H1 (cell line): Measurements from ENCODE around the gene ZBTB7B. TPM values are rescaled to one million over a fixed set of nuclear protein-coding genes. Genes with fewer than 3 reads are reported as not detected.

ENCODE experiments used
- SP4 ChIP-seq: IDR thresholded peaks from 2 replicates; pipeline ENCODE4 v1.6.1; 2012; ENCODE audit warnings: low read length, inconsistent platforms
- polyA plus RNA-seq, 7 experiments: library from polyadenylated mRNA; depleted of rRNA in 3 of 7; stranded (reverse) in 5 of 7; unstranded in 2 of 7; fragments of >200 nt in 5 of 7; fragments of 200-250 nt in 2 of 7; gene quantifications; 1 replicate in 5 of 7; 2 replicates in 1 of 7; 4 replicates in 1 of 7; pipeline versions ENCODE4 v1.2.1 to v1.2.3, GENCODE V29; 2011 to 2013; ENCODE audit warnings: missing spikeins in 2 of 7, mixed read lengths in 2 of 7
- total RNA-seq: library from RNA; stranded (reverse); fragmentation: NEBNext Ultra II Directional; extraction: Animal tissue kit (Norgen Biotek cat#: 25700); gene quantifications from 2 replicates; pipeline ENCODE4 v1.2.1, GENCODE V29; 2021
- TF ChIP-seq, protein P1 (sequence below), 3 experiments: IDR thresholded peaks; 1 replicate in 2 of 3; 2 replicates in 1 of 3; pipeline versions ENCODE4 v1.5.1 to v1.6.1; 2011; ENCODE audit warnings: low read length in 3 of 3, mild to moderate bottlenecking in 3 of 3, inconsistent platforms in 2 of 3, low read depth in 1 of 3, moderate library complexity in 1 of 3; ENCODE audit not compliant: insufficient read depth in 1 of 3; ENCODE audit errors: control extremely low read depth in 1 of 3

ZBTB7B gene
- total and polyA plus RNA-seq, 2 of the 8 experiments (the other 6 are each of a cell fraction or from before 2014, with no cell fraction given), result 24.5 to 36.9 TPM

- TF ChIP-seq, protein P1, sequence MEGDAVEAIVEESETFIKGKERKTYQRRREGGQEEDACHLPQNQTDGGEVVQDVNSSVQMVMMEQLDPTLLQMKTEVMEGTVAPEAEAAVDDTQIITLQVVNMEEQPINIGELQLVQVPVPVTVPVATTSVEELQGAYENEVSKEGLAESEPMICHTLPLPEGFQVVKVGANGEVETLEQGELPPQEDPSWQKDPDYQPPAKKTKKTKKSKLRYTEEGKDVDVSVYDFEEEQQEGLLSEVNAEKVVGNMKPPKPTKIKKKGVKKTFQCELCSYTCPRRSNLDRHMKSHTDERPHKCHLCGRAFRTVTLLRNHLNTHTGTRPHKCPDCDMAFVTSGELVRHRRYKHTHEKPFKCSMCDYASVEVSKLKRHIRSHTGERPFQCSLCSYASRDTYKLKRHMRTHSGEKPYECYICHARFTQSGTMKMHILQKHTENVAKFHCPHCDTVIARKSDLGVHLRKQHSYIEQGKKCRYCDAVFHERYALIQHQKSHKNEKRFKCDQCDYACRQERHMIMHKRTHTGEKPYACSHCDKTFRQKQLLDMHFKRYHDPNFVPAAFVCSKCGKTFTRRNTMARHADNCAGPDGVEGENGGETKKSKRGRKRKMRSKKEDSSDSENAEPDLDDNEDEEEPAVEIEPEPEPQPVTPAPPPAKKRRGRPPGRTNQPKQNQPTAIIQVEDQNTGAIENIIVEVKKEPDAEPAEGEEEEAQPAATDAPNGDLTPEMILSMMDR (IDR thresholded peaks at IDR 0.05; ENCODE audit: control extremely low read depth in 1 of 3, insufficient read depth in 1 of 3, low read depth in 1 of 3, low read length in 3 of 3), result no peak
- no peak for TF ChIP-seq SP4
These were observed 8.9 kb downstream of the ZBTB7B start (continued) for GRCh38 chr1:155011437-155012025.
